ENCODE measurements around the gene COBLL1.

The COBLL1 gene

DNA sequence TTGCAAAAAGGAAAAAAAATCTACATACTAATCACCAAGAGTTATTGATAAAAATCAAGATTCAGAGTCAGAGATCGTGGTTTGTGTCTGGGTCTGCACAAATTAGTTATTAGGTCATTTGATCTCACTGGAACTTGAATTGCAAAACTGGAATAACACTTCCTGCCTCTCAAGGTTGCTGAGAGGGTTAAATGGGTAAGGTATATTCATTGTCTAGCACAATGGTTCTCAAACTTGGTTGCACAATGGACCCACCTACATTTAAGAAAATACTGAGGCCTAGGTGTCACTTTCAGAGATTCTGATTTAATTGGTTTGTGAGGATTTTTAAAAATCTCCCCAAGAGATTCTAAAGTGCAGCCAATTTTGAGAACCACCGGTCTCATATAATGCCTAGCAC, 84.8 kb downstream of the COBLL1 start:
- Histone ChIP-seq H3K9me3 (ENCODE audit: insufficient read depth, low read length) (no peaks in the 10 kb centered on the region), H3K27me3 (ENCODE audit: low read depth, low read length) (no peaks in the 10 kb centered on the region), H4K20me1 (ENCODE audit: insufficient read depth, low read length) (peaks cover 40% of the 10 kb centered on the region), H3K9ac (ENCODE audit: low read length) (peak overlapping the region; percentile 88), H3K36me3 (replicated peaks; ENCODE audit: low read depth, low read length) (peaks cover 26% of the 10 kb centered on the region), H3K27ac (ENCODE audit: low read length) (peak overlapping the region; percentile 96), H3K79me2 (ENCODE audit: low read length) (peaks cover 94% of the 10 kb centered on the region), H3K4me3 (ENCODE audit: low read length) (peak overlapping the region; percentile 75), H3K4me2 (ENCODE audit: low read length) (peak overlapping the region; percentile 89), H2AFZ (ENCODE audit: low read depth, low read length) (no peak overlapping the region), H3K4me1 (ENCODE audit: low read length) (peaks cover 62% of the 10 kb centered on the region)
- TF ChIP-seq, protein P1, sequence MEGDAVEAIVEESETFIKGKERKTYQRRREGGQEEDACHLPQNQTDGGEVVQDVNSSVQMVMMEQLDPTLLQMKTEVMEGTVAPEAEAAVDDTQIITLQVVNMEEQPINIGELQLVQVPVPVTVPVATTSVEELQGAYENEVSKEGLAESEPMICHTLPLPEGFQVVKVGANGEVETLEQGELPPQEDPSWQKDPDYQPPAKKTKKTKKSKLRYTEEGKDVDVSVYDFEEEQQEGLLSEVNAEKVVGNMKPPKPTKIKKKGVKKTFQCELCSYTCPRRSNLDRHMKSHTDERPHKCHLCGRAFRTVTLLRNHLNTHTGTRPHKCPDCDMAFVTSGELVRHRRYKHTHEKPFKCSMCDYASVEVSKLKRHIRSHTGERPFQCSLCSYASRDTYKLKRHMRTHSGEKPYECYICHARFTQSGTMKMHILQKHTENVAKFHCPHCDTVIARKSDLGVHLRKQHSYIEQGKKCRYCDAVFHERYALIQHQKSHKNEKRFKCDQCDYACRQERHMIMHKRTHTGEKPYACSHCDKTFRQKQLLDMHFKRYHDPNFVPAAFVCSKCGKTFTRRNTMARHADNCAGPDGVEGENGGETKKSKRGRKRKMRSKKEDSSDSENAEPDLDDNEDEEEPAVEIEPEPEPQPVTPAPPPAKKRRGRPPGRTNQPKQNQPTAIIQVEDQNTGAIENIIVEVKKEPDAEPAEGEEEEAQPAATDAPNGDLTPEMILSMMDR (IDR thresholded peaks at IDR 0.05; ENCODE audit: low read depth, low read length) = no peak
- TF ChIP-seq EZH2phosphoT487 (IDR thresholded peaks at IDR 0.05; ENCODE audit: low read depth) = no peak

DNA sequence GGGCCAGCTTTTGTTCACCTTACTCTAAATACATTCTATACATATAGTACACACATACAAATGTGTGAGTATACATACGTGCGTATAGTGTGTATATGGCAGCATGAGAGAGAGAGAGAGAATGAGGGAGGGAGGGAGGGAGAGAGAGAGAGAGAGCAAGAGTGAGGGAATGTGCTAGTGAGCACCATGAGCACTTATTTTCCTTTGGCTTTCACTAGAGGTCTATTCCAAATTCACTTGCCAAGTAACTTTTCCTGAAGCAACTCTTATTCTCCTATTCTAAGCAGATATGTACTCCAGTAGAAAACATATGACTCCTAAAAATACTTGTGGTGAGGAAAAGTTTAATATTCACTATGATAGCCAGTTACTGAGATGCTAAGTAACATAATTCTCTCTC, 85.7 kb downstream of the COBLL1 start:
- peak overlapping the region; percentile 89 for H3K4me2 ChIP-seq (ENCODE audit: low read length)
- no peaks in the 10 kb centered on the region for H3K9me3 ChIP-seq (ENCODE audit: insufficient read depth, low read length)
- peak overlapping the region; percentile 96 for H3K27ac ChIP-seq (ENCODE audit: low read length)
- peaks cover 58% of the 10 kb centered on the region for H3K4me1 ChIP-seq (ENCODE audit: low read length)
- peaks cover 30% of the 10 kb centered on the region for H3K36me3 ChIP-seq (replicated peaks; ENCODE audit: low read depth, low read length)
- H3K79me2 ChIP-seq (ENCODE audit: low read length) = peaks cover 100% of the 10 kb centered on the region
- H4K20me1 ChIP-seq (ENCODE audit: insufficient read depth, low read length) = peaks cover 48% of the 10 kb centered on the region
- H2AFZ ChIP-seq (ENCODE audit: low read depth, low read length) = no peak overlapping the region
- no peaks in the 10 kb centered on the region for H3K27me3 ChIP-seq (ENCODE audit: low read depth, low read length)
- H3K4me3 ChIP-seq (ENCODE audit: low read length) = peak overlapping the region; percentile 75
- H3K9ac ChIP-seq (ENCODE audit: low read length) = peak overlapping the region; percentile 88
- no peak for TF ChIP-seq EZH2phosphoT487 (IDR thresholded peaks at IDR 0.05; ENCODE audit: low read depth)
- TF ChIP-seq, protein P1 (IDR thresholded peaks at IDR 0.05; ENCODE audit: low read depth, low read length) = no peak

DNA sequence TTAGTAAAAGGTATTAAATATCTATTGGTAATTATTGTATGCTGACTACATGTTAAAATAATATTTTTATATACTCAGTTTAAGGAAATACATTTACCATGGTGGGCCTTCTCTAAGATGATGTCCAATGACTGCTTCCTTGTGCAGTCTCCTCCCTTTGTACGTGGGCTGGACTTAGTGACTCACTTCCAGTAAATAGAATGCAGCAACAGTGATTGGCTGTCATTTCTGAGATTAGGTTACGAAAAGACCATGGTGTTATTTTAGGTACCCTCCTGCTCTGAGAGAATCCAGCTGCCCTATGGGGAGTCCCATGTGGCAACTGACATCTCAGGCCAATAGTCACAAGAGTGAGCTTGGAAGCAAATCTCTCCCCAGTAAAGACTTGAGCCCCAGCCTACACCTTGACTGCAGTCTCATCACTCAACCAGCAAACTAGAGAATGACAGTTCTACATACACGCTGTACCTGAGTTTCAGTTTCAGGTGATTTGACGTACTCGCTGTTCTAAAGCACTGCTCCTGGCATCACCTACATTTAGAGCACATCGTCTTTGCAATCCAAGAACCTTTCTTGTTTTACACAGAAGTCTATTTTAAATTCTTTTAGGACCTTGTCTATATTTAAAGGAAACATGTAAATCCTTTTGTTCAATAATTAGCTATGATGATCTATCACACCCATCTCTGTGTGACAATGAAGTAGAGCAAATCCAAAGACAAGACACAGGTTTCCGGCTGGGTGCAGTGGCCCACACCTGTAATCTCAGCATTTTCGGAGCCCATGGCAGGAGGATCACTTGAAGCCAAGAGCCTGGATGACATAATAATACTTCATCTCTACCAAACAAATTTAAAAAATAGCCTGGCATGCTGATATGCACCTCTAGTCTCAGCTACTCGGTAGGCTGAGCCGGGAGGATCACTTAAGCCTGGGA, 87.2 kb downstream of the COBLL1 start:
- Histone ChIP-seq H3K27ac (ENCODE audit: low read length) (peak overlapping the region; percentile 96), H3K79me2 (ENCODE audit: low read length) (peaks cover 100% of the 10 kb centered on the region), H3K4me1 (ENCODE audit: low read length) (peaks cover 61% of the 10 kb centered on the region), H3K36me3 (replicated peaks; ENCODE audit: low read depth, low read length) (peaks cover 34% of the 10 kb centered on the region), H2AFZ (ENCODE audit: low read depth, low read length) (no peak overlapping the region), H3K9me3 (ENCODE audit: insufficient read depth, low read length) (no peaks in the 10 kb centered on the region), H3K4me2 (ENCODE audit: low read length) (peak overlapping the region; percentile 89), H3K9ac (ENCODE audit: low read length) (peak overlapping the region; percentile 88), H3K4me3 (ENCODE audit: low read length) (peak overlapping the region; percentile 75), H3K27me3 (ENCODE audit: low read depth, low read length) (no peaks in the 10 kb centered on the region), H4K20me1 (ENCODE audit: insufficient read depth, low read length) (peaks cover 64% of the 10 kb centered on the region)
- no peak for TF ChIP-seq EZH2phosphoT487 (IDR thresholded peaks at IDR 0.05; ENCODE audit: low read depth)
- TF ChIP-seq, protein P1 (IDR thresholded peaks at IDR 0.05; ENCODE audit: low read depth, low read length) = no peak

DNA sequence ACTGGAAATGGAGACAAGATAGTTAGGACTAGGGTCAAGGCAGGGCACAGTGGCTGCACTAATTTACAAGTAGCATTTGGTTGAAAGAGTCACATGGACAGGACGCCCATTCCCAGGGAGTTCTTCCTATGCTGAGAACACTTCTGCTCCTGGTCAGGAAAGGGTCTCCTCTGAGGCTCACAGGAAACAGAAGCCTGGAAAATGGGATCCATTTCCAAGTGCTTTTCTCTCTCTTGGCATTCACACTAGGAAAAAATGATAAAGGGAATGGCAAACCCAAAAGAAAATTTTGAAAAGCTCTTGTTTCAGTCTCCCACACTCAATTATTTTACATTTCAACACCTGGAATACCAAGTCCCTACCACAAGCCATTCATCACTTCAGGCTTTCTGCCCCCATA, 88.7 kb downstream of the COBLL1 start:
- H3K27ac ChIP-seq (ENCODE audit: low read length) = no peak overlapping the region

More for the DNA sequence above, 88.7 kb downstream of the COBLL1 start:
- Histone ChIP-seq H3K4me1 (ENCODE audit: low read length) (peaks cover 65% of the 10 kb centered on the region), H3K4me2 (ENCODE audit: low read length) (no peak overlapping the region), H4K20me1 (ENCODE audit: insufficient read depth, low read length) (peaks cover 70% of the 10 kb centered on the region), H3K4me3 (ENCODE audit: low read length) (no peak overlapping the region), H3K9me3 (ENCODE audit: insufficient read depth, low read length) (no peaks in the 10 kb centered on the region), H3K9ac (ENCODE audit: low read length) (no peak overlapping the region), H3K36me3 (replicated peaks; ENCODE audit: low read depth, low read length) (peaks cover 35% of the 10 kb centered on the region), H3K79me2 (ENCODE audit: low read length) (peaks cover 100% of the 10 kb centered on the region), H3K27me3 (ENCODE audit: low read depth, low read length) (no peaks in the 10 kb centered on the region), H2AFZ (ENCODE audit: low read depth, low read length) (no peak overlapping the region)
- no peak for TF ChIP-seq EZH2phosphoT487 (IDR thresholded peaks at IDR 0.05; ENCODE audit: low read depth)
- TF ChIP-seq, protein P1 (IDR thresholded peaks at IDR 0.05; ENCODE audit: low read depth, low read length) = no peak
